Measurements from ENCODE around the gene CELF2.

The CELF2 gene

DNA sequence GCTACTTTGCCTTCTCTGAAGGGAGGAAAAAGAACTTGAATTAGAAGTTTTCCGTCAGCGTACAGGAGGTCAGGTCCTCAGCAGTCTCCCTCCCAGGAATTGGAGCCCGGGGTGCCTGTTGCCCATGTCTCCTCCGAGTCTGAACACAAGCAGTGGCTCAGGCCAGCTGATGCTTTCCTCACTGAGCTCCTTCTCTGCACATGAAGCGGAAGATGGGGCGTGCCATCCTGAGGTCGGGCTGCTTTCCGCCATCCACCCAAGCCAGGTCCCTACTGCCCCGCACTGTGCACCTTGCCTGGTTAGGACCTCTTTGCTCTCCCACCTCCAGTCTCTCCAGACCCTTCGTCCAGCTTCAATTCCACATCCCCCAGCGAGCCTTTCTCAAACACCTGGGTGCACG is 237.5 kb downstream of the CELF2 start:
- DNase-seq: no peak

DNA sequence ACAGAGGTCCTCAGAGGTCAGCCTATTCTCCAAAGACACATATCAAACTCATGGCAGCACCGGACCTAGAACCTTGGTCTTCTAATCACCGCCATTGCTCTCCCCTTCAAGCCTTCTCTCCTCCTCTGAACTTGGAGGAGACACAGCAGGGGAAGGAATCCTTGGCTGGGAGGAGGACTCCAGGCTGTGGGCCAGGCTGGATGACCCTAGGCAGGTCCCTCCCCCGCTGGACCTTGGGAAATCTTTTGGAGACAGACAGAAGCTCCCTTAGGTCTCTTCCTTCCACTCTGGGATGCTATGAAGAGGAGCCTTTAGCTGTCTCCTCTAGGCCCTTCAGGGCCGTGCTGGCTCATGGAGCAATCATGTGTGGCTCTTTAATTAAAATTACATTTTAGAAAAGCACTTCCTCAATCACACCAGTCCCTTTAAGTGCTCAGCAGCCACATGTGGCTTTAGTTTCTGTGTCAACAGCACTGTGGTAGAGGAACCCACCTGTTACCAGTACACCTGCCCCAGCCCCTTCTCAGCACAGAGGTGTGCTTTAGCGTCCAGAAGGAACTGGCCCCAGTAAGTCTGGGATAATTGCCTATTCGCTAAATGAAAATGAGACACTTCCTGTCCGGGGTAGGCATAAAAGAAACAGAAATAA is 238.2 kb downstream of the CELF2 start:
- no peak for DNase-seq

DNA sequence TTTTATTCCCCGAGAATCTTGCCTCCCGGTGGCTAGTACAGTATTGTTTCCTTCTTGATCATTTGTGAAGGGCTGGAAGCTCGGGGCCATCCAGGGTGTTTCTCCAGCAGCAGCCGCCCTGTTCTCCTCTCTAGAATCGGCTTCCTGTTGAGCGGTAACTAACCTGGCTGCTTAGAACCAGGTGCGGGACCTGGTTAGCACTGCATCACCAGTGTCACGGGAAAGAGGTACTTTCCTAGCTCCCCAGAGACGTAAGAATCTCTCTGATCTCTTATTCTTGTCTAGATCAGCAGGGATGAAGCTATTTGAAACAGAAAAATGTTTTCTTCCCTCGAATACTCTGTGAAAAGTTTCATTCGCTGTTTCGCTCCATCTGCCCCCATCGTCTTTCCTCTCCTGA is 239.2 kb downstream of the CELF2 start:
- no peak for DNase-seq

DNA sequence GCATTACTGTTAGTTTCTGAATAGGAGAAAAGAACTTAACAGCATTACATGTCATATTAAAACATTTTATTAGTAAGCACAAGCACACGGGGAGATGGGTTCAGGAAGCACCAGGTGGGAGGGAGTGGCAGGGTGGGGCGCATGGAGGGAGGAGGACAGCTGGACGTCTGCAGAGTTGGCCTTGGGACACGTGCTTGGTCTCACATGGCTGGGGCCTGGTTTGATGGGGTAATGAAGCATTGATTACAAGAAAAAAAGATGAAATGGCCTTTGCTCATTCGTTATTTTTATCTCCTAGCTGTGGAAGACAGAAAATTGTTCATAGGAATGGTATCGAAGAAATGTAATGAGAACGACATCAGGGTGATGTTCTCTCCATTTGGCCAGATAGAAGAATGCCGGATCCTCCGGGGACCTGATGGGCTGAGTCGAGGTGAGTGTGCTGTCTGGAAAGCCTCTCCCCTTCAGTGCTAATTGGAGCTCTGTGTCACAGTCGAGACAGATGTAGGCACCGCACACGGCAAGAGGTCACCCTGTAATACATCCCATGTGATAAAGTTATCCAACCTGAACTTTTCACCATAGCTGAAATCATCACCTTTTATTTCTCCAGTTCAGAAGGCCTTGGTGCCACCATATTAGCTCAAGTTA is 239.9 kb downstream of the CELF2 start:
- no peak for DNase-seq

DNA sequence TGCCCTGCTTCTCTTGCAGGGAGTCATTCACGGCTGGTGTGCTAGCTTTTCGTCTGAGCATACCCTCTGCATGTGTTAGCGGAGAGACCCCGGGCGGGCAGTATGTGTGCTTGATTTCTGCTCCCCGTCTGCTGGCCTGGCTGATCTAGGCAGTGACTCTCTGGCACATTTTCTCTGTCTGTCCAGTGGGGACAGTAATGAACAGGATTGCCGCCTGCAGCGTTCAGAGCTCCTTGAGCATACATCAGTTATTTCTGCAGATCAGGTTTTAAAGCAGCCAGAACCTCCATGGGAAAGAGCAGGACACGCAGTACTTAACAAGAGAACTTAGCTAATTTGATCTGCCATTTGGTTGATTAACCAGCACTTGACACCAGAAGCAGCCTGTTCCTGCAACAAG is 242.5 kb downstream of the CELF2 start:
- DNase-seq: no peak

DNA sequence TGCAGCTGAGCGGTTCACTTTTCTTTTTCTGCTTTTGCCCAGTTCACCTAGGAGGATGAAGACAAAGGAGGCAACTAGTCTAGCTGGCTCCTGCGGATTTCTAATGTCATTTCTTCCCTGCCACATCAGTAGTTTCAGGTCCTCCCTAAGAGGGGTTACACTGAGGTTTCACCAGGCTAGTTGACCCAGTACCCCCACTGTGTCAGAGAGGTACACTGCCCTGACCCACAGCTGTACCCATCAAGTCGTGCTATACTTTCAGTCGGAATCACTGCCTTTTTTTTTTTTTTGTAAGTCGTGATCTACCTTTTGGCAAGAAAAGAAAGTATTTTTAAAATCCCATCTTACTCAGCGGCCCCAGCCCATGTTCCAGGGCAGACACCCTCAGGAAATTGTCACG is 243.5 kb downstream of the CELF2 start:
- no peak for DNase-seq

DNA sequence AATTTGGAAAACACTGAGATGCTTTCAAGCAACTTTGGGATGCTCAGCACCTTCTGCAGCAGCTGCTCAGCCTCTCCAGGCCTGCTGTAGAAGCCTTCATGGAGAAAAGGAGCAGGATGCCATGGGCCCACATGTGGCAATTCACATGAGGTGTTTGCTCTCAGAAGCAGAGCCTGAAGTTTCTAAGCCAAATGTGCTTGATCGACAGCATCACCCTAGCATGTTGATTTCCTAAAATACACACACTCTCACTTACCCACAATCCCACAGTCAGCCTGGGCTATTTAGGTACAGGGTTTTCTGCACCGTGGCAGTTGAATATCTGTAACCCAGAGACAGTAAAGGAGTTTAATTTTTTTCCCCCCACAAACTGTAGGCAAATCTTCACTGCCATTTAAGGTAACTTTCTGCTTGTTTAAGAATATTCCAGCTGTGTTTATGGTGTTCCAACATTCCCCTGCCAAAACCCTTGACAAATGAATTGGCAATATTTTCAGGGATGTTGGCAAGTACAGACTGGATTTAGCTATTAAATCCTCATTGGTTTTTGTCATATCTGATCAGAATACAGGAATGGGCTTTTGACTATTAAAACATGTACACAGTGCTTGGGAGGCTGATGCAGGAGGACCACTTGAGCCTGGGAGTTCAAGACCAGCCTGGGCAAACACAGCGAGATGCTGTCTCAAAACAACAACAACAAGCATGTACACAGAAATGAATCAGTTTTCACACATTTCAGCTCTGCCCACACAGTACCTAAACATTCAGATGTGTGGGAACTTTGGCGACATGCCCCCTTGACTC is 244.2 kb downstream of the CELF2 start:
- DNase-seq: no peak

DNA sequence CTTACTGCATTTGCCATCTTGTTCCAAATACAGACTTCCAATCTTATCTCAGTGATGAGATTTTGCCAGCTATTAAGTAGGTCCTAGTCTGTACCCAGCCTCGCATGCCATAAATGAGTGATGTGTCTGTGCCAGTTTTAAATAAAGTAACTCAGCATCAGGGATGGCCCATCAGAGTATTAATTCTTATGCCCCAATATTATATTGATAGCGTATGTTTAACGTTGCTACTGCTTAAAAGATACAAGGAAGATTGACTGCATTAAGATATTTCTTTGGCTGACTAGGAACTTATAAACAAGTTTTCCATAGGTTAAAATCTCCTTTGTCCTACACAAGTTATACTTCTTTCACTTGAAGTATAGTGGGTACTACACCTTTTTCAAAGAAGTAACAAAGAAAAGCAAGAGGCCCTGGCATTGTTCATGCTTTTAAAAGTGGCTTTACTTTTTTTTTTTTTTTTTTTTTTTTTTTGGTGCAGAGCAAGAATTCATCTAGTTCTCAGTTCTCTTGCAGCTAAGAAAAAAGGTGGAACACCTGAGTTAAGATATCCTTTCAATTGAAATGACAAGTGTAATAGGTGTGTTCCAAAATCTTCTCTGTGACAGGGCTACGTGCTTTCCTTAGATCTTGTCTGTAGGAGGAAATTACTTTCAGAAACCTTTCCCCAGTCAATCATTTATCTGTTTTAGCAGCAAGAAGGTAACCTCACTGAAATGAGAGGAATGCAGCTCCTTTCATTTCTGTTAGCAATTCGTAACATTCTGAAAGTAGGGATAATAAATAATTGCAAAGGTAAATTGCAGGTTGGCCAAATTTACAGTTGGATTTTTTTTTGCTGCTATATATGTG is 245.0 kb downstream of the CELF2 start:
- no peak for DNase-seq

DNA sequence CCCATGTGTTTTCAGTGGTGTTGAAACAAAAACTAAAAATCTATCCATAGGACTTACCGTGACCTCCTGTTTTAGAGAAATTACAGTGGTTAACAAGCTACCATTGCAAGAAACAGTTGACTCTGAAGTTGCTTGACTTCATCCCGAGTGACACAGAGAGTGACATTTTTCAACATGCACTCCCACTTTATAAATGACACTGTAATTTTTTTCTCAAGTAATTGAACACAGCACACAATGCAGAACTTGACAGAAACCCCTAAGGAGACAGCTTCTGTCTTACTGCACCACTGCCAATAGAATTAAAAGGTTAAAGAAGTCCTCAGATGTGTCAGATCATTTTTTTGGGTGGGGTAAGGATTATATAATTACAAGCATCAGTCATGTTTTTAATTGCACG is 246.1 kb downstream of the CELF2 start:
- no peak for DNase-seq

DNA sequence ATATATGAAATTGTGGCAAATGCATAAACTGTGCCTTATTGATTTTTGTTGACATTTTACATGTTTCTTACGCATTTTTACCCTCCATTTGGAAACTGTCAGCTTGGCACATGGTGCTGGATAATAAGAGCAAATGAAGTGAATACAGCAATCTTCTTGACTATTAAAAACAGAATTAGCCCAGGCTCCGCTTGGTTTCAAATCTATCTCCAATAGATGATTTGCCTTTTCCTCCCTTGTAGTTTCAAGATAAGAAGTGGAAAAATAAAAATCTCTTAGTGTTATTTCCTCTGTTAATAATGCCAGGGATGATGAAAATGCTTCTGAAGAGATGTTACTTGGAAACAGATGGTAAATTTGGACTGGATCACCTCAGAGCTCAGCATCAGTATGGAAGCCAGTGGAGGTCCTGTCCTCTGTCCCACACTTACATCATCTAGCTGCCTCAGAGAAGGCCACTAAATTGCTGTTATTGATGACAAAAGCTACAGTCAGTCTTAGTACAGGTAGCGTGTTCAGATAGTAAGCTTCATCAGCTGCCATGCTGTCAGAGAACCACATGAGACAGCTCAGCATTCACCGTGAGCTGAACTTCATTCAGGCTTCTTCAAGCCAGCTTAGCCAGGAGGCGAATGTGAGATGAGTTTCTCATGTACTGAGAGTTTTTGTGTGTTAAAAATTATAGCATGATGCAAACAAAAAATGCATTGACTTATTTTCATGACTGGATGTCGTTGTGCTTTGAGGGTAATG is 246.8 kb downstream of the CELF2 start:
- DNase-seq: no peak

DNA sequence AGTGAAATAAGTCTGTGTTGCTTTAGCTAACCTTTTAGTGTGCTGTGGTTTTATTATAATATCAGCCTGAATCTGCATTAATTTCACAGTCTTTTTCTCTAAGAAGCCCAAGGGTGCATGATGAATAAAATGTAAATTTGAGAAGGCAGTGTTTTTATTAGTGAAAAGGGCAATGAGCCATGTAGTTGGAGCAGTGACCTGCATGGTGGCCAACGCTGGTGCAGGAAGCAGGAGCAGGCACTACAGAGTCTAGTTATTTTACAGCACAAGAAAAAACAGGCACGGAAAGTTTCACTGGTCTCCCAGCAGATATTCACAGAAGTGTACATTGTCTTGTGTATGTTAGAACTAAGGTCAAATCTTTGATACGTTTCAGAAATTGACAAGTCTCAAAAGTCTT is 247.8 kb downstream of the CELF2 start:
- DNase-seq: no peak

DNA sequence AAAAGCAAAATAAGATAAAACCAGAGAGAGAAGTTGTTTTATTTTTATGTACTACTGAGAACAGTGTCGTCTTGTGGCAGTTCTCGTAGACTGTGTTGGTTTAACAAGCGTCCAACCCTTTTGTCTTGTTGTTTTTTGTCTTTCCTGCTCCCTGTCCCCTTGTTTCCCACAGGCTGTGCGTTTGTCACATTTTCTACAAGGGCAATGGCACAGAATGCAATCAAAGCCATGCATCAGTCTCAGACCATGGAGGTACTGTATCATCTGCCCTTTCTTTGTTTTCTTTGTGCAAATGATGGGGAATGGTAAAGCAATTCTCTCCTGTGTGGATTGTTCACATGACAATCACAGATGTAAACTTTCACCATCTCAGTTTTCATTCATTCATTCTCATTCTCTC is 248.8 kb downstream of the CELF2 start:
- DNase-seq: no peak

DNA sequence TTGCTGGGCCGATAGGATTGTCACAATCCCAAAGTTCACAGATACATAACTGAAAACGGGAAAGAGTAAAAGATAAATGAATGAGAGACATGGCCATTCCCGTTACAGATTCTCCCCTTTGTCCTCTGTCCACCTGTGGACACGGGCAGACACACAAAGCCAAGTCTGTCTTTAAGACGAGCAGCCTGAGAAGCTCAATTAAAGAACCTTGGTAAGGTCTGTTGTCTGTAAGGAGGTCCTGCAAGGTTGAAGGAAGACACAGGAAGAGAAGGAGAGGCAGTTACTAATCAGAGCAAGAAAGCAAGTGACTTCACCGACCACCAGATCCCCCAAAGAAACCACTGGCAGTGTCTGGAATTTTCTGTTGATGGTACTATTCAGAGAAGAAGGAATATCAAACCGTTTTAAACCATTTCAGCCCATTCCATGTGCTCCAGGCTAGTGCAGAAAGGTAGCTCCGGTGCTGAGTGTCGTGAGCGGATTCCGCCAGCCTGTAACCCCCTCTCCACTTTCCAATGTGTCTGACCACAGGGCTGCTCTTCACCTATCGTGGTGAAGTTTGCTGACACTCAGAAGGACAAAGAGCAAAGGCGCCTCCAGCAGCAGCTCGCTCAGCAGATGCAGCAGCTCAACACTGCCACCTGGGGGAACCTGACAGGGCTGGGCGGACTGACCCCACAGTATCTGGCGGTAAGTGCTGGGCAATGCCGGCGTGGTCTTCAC is 252.6 kb downstream of the CELF2 start:
- DNase-seq: no peak

DNA sequence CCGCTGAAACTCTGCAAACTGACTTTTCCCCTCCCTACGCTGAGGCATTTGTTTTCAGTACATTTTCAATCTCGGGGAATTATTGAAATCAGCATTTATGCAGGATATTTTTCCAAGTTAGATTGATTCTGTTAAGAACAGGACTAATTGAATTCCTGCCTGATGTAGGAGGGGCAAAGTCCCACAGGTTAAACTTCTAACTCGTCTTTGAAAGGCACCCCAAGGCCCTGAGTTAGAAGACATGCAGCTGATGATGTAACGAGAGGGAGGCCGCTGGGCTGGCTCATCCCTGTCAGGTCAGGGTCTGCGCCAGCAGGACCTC is 253.1 kb downstream of the CELF2 start:
- no peak for DNase-seq

DNA sequence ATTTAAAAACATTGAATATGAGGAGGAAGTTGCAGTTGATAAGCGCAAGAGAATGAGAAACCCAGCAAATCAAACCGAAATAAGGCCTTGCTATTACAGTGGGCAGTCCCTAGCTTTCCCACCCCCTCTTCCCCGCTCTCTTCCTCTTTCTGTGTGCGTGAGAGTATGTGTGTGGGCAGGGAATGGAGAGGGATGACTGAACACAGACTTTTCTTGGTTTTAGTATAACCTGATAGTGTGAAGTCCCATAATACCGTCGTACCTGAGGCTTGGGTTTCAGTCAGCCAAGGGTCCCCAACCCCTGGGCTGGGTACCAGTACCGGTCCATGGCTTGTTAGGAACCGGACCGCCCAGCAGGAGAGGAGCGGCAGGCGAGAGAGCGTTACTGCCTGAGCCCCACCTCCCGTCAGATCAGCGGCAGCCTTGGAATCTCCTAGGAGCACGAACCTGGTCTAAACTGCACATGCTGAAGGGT is 255.3 kb downstream of the CELF2 start:
- DNase-seq: no peak

DNA sequence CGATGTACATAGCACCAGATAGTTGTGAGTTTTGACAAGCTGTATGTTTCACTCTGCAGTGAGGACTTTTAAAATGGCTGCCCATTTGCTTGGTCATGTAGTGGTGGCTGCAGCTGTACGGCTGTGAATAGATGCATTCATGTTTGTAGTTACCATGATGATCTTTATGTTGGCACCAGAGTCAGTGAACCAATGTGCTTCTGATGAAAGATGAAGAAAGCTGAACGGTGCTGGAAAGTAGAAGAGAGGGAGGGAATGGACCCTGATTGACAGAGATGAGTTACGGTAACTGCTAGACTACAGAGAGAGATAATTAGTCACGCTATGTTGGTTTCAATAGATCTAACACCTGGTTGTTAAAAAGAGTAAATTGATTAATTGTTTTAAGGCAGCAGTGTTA is 256.8 kb downstream of the CELF2 start:
- DNase-seq: no peak

DNA sequence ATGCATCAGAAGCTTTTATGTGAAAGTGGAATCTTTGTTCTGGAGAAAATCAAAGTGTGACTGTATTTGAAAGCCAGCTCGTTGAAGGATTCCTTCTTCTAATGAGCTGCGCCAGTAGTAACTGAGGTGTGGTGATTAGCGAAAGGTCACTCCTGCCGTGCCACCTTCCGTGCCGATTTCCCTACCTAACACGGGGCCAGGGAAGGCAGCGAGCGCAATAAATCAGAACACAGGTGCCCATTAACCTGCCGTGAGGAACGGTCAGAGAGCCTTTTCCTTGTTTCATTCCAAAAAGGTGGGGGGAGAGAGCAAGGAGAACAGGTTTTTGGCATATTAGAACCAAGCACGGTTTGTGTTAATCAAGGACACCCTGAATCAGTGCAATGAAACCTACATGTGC is 258.0 kb downstream of the CELF2 start:
- DNase-seq: no peak

DNA sequence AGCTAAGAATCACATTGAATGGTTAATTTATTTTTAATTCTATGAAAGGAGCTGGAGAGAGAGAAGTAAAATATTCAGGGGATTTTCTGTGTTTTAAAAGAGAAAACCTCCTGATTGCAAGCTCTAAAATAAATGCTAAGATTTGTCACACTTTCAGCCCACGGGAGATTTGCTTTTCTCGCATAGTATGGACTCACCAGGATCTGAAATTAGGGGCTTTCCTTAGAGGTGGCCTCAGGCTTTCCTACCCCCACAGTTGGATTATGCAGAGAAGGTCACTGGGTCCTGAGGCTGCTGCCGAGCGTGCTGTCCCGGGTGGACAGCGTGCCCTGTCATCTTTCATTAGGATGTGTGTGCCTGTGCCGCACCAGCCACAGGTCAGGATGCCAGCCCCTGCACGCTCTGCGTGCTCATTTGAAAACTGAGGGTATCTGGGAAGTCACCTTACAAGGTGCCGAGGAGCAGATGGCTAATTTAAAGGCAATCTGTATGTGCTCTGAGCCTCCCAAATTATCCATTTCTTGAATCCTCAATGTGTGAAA is 258.8 kb downstream of the CELF2 start:
- DNase-seq: no peak

DNA sequence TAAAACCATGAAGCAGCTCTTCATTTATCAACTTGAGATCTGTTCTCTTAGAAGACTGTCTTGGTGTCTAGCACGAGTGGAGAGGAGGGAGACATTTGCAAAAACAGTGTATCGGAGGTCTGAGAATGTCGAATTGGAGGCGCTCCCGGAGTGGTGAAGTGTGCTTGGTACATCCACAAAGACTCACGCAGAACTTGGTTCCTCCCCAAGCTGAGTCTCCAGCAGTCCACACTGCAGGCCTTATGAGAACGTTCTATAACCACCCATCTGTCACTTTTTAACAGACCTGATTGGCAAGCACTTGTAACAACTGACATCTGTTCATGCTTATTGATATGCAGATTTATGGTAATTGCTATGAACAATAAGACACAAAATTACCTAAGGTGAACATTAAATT is 261.6 kb downstream of the CELF2 start:
- no peak for DNase-seq

DNA sequence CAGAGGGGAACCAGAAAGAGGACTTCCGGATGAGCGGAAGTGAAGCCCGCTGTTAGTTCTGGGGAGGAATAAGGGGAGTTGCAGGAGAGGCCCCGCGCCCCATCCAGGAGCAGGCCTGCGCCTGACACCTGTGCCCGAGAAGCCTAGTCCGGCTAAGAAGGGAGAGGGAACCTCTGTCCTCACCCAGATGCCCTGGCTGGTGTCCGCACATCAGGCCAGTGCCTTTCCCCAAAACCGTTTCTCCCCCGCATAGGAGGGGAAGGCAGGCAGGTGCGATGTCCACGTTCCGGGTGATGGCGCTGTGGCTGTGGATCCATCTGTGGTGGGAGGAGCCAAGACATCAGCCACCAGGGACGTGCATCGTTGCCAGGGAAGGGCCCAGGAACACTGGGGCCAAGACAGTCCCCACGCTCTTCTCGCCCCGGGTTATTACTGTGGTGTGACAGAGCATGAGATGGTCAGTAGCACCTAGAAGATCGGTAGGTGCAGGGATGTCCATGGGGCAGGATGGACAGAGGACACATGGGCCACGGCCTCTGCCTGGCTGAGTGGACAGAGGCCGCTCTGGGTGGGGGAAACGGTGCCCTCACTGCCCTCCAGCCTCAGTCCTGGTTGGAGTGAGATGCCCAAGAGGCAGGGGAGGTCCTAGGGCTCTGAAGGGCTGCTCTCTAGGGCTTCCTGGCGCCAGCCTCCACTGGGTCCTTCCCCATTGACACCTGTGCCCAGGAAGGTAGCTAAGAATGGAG is 262.7 kb downstream of the CELF2 start:
- no peak for DNase-seq

DNA sequence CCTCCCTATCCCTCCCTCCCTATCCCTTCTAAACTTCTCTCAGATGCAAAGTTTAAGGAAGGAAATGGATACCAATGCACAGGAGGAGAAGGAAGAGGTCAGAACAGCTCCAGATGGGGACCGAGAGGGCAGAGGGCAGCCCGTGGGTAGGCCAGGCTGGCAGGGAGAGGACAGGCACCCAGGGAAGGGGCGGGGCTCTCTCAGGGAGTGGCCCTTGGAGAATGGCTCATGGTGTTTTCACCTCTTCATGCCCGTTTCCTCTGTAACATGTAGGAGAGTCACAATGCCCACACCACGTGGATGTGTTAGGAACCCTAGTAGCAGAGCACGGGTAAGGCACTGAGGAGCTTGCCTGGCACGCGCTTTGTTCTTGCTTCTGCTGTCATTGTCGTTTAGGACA is 264.5 kb downstream of the CELF2 start:
- DNase-seq: no peak
